Mononuclear cell (primary cell): ENCODE data around the gene KRTAP10-3. TPM values are rescaled to one million over a fixed set of nuclear protein-coding genes. Genes with fewer than 3 reads are reported as not detected.
"Not testable (repeated sequence)": the region's sequence is repeated elsewhere in the genome, so short reads cannot be mapped to it uniquely, and the experiment has no call there.

ENCODE experiments used
- H3K27me3 ChIP-seq: 2 replicates; pipeline ENCODE4 v1.6.0; 2011; ENCODE audit warnings: low read length, control low read depth; ENCODE audit not compliant: insufficient read depth
- H3K4me1 ChIP-seq: 2 replicates; pipeline ENCODE4 v1.5.1; 2011; ENCODE audit warnings: mild to moderate bottlenecking, low read length, control low read depth; ENCODE audit not compliant: insufficient read depth
- H3K4me3 ChIP-seq: 2 replicates; pipeline ENCODE4 v1.5.1; 2011; ENCODE audit warnings: mild to moderate bottlenecking, low read length, moderate library complexity
- H3K9me3 ChIP-seq: 2 replicates; pipeline ENCODE4 v1.5.1; 2011; ENCODE audit warnings: low read depth, mild to moderate bottlenecking, control low read depth, low read length
- total RNA-seq: library from RNA; depleted of rRNA; stranded (reverse); fragments of >200 nt; gene quantifications from one replicate; pipeline ENCODE4 v1.2.3, GENCODE V29; 2012

Gene KRTAP10-3, protein sequence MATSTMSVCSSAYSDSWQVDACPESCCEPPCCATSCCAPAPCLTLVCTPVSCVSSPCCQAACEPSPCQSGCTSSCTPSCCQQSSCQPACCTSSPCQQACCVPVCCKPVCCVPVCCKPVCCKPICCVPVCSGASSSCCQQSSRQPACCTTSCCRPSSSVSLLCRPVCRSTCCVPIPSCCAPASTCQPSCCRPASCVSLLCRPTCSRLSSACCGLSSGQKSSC
- total RNA-seq, result not detected

GRCh38 chr21:44558695-44559094 is at the start of gene KRTAP10-3:
TSS of gene KRTAP10-3 (minus strand) at chr21:44558795. CDS start at chr21:44558715, 80 bp downstream.
- no peak within 1 kb of the TSS for H3K4me3 ChIP-seq
- H3K9me3 ChIP-seq, result peaks cover 5% of the 10 kb centered on the region
- no peaks in the 10 kb centered on the region for H3K27me3 ChIP-seq
- H3K4me1 ChIP-seq, result no peaks in the 10 kb centered on the region

- H3K27me3 ChIP-seq, result peaks cover 11% of the 10 kb centered on the region
- no peak overlapping the region for H3K4me3 ChIP-seq
- H3K4me1 ChIP-seq, result no peaks in the 10 kb centered on the region
- H3K9me3 ChIP-seq, result no peaks in the 10 kb centered on the region
Observed at GRCh38 chr21:44606495-44606894, 47.9 kb upstream of the KRTAP10-3 start.

DNA sequence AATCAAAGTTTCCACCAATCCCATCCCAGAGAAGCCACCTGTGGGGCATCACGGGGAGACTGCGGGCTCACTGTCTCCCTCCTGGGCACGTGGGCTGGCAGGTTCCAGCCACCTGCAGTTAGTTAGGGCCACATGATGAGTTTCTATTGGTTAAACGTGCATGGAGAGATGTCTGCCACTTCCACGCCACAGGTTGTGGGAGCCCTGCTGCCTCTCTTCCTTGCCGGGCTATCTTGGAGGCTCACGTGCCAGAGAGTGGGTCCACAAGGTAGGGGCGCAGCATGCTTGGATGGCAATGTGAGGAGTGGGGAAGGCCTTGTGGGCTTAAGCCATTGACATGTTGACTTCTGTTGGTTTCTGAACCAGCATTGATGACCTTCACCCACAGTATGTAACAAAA is 45.3 kb upstream of the KRTAP10-3 start:
- Histone ChIP-seq H3K27me3 (peaks cover 11% of the 10 kb centered on the region), H3K9me3 (no peaks in the 10 kb centered on the region), H3K4me1 (no peaks in the 10 kb centered on the region), H3K4me3 (no peak overlapping the region)

GRCh38 chr21:44603109-44603875 is 44.7 kb upstream of the KRTAP10-3 start:
- Histone ChIP-seq H3K4me3 (no peak overlapping the region), H3K9me3 (no peaks in the 10 kb centered on the region), H3K27me3 (peaks cover 11% of the 10 kb centered on the region), H3K4me1 (no peaks in the 10 kb centered on the region)

DNA sequence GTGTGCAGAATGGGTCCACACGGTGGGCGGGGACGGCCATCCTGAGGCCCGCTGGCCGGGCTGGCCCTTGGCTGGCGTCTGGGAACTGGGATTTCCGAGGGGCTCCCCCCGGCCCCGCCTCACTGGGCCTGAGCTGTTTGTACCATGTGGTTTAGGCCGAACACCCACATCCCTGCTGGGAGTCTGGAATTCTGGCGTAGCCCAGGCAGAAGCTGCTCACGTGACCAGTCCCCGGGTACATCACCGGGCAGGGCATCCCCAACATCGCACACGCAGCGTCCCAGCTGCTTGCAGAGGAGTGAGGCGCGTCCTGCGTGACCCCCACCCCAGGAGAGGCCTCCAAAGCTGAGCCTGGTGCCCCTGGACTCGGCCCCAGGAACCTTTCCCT is 43.9 kb upstream of the KRTAP10-3 start:
- Histone ChIP-seq H3K27me3 (peaks cover 11% of the 10 kb centered on the region), H3K4me1 (no peaks in the 10 kb centered on the region), H3K4me3 (no peak overlapping the region), H3K9me3 (no peaks in the 10 kb centered on the region)

DNA sequence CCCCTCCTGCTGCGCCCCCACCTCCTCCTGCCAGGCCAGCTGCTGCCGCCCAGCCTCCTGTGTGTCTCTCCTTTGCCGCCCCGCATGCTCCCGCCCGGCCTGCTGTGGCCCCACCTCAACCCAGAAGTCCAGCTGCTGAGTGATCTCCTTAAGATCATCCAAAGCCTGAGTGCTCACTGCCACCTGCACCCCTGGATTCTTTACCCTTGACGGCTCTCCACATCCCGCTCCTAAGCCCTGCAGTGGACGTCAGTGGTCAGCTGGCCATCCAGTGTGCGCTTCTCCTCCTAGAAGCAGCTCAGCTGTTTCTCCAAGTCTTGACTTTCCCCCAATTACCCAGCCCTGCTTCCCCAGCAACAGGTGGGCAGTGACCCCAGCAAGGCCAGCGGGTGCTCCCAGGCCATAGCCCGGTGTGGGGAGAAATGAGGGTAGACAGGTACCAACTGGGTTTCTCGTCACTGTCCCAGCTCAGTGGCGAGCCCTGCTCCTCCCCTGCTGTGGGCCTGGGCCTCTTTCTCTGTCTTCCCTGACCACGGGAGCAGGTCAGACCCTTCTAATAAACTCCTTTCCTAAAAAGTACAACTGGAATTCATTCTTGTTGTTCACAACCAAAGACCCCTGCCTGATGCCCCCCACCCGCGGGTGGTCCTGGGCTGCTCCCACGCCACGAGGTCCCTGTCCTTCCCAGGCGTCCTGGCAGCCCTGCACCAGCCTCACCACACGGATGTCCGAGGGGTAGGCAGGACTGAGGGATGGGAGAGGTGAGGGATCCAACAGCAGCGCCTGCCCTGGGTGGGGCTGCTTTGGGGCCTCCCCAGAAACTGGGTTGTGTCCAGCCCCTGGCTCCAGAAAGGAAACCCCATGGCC is 43.2 kb upstream of the KRTAP10-3 start:
- H3K27me3 ChIP-seq, result peaks cover 11% of the 10 kb centered on the region

GRCh38 chr21:44601091-44601490 is 42.5 kb upstream of the KRTAP10-3 start:
- H3K27me3 ChIP-seq, H3K4me3 ChIP-seq, H3K4me1 ChIP-seq, H3K9me3 ChIP-seq: not testable (repeated sequence)

More for the DNA sequence above, 43.2 kb upstream of the KRTAP10-3 start:
- no peaks in the 10 kb centered on the region for H3K4me1 ChIP-seq
- no peak overlapping the region for H3K4me3 ChIP-seq
- no peaks in the 10 kb centered on the region for H3K9me3 ChIP-seq

DNA sequence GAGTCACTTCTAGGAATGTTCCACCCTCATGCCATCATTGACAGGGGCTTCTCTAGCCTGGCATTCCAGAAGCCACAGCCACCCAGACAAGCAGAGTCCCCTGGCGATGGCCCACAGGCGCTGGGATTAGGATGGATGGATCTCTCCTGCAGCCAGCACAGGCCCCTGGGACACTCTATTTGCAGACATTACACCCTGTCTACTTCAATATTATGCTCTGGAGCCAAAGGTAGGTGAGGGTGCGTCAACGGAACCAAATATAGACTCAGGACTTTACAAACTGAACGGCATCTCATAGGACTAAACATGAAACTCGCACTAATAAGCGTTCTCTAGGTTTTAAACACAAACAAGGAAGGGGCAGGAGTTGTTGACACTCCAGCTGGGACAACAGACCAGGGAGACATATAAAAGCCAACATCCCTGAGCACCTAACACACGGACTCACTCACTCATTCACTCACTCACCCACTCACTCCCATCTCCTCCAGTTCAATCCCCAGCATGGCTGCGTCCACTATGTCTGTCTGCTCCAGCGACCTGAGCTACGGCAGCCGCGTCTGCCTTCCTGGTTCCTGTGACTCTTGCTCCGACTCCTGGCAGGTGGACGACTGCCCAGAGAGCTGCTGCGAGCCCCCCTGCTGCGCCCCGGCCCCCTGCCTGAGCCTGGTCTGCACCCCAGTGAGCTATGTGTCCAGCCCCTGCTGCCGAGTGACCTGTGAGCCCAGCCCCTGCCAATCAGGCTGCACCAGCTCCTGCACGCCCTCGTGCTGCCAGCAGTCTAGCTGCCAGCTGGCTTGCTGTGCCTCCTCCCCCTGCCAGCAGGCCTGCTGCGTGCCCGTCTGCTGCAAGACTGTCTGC is 41.8 kb upstream of the KRTAP10-3 start, which contains the start of gene KRTAP10-7:
Gene KRTAP10-7 (plus strand): TSS at position 480 of the 861 bp plus-strand sequence. CDS start 25 bp downstream, at position 505.
- not testable (repeated sequence) for H3K27me3 ChIP-seq, H3K4me1 ChIP-seq, H3K4me3 ChIP-seq, H3K9me3 ChIP-seq

DNA sequence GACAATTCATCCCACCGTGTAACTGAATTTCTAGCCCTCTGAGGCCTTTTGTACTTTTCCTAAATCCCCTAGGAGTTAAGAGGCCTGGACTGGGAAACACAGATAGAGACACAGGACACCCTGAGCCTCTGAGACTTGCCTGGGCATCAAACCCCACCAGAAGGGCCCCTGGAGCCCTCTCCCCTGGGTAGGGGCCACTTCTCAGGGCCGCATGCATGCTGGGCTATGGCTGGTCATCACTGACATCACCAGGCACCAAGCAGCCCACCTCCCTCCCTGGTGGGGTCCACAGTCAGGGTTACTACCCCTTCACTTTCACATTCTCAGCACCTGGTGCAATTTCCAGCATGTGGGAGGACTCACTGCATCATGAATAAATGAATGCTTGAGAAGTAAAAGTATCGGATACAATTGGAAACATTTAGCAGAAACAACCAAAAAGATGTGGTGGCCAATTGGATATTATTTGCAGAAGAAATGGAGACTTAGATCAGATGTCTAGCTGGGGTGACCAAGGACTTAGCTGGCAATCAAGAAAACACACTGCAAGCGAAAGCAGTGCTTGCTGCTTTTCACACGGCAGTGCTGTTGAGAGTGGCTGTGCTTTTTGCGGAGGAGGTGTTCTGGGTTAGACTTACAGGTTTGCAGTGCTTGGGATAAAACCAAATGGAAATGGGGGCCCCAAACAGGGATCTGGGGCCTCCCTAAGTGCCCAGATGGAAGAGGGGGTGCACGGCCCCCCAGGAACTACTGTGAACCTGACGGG is 40.9 kb upstream of the KRTAP10-3 start:
- no peak overlapping the region for H3K4me3 ChIP-seq
- H3K9me3 ChIP-seq, result no peaks in the 10 kb centered on the region
- no peaks in the 10 kb centered on the region for H3K4me1 ChIP-seq
- H3K27me3 ChIP-seq, result no peaks in the 10 kb centered on the region

DNA sequence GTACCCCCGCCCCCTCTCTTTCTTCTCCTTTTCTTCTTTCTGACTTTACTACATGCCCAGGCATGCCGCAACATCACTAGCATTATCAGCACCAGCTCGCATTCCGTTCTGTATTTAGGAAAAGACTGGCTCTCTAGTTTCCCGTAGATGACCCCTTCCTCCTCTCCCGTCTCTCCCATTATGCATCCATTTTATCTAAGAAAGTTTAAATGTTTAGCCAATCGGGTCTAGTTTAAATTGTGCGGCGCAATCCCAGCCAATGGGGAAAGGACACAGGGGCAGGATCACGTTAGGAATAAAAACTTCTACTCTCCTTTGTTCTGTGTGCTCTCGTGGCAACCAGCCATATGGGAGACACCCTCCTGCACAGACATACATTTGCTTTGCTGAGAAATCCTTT is 39.5 kb upstream of the KRTAP10-3 start:
- no peak overlapping the region for H3K4me3 ChIP-seq
- H3K9me3 ChIP-seq, result no peaks in the 10 kb centered on the region
- no peaks in the 10 kb centered on the region for H3K4me1 ChIP-seq
- H3K27me3 ChIP-seq, result no peaks in the 10 kb centered on the region

GRCh38 chr21:44596068-44596725 is 37.6 kb upstream of the KRTAP10-3 start:
- H3K4me3 ChIP-seq, result no peak overlapping the region
- no peaks in the 10 kb centered on the region for H3K9me3 ChIP-seq
- no peaks in the 10 kb centered on the region for H3K27me3 ChIP-seq
- H3K4me1 ChIP-seq, result no peaks in the 10 kb centered on the region

- Histone ChIP-seq H3K4me1 (no peaks in the 10 kb centered on the region), H3K4me3 (no peak overlapping the region), H3K27me3 (no peaks in the 10 kb centered on the region), H3K9me3 (no peaks in the 10 kb centered on the region)
Observed at GRCh38 chr21:44595524-44595923, 36.9 kb upstream of the KRTAP10-3 start.

DNA sequence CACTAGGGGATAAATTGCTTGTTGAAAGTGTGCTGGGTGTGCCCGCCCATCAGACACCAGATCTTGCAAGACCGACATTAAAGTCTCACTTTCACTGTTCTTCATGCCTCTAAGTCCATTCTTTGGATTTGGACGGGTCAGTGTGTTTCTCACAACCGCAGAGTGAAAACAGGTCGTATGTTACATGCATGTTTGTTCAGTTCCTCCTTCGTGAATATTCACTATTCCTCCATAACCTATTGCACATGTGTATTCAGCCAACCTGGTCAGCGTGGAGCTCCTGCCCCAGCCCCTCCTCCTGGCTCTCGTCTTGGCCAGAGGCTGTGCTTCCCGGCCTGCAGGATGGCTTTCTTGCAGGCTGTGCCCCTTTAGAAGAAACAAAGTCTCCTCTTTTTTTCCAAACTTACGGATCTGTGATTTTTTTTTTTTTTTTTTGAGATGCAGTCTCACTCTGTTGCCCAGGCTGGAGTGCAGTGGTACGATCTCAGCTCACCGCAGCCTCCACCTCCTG is 35.9 kb upstream of the KRTAP10-3 start:
- Histone ChIP-seq H3K27me3 (no peaks in the 10 kb centered on the region), H3K4me1 (no peaks in the 10 kb centered on the region), H3K9me3 (no peaks in the 10 kb centered on the region), H3K4me3 (no peak overlapping the region)
